Ishikawa (cell line): ENCODE measurements around the gene ZNF177.

Experiments
- CEBPB ChIP-seq: IDR thresholded peaks from 2 replicates; pipeline ENCODE4 v1.6.1; 2012
- RAD21 ChIP-seq: IDR thresholded peaks from 2 replicates; pipeline ENCODE4 v1.6.1; 2012; ENCODE audit warnings: low read depth
- ZBTB7A ChIP-seq: IDR thresholded peaks from 2 replicates; pipeline ENCODE4 v1.6.1; 2012; ENCODE audit warnings: low read depth
- TF ChIP-seq, protein P1 (sequence below): IDR thresholded peaks from 2 replicates; pipeline ENCODE4 v1.6.1; 2012; ENCODE audit warnings: low read depth, mild to moderate bottlenecking

DNA sequence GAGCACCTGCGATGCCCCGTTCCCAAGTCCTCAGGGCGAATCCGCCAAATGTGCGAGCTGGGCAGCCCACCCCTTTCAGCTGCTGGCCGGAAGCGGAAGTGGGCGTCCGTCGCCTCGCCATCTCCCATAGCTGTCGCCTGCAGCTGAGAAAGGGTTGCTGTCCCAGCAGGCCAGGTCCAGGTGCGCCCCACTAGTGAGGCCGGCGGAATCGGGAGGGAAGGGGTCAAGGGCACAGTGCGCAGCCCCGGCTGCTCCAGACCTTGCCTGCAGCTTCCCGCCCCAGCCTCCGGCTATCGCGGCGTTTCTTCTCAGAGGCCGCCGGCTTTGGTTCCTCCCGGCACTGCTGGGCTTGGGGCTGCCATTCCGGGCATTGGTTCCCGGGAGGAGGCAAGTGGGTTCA, at the start of gene ZNF177:
- TF ChIP-seq, protein P1, sequence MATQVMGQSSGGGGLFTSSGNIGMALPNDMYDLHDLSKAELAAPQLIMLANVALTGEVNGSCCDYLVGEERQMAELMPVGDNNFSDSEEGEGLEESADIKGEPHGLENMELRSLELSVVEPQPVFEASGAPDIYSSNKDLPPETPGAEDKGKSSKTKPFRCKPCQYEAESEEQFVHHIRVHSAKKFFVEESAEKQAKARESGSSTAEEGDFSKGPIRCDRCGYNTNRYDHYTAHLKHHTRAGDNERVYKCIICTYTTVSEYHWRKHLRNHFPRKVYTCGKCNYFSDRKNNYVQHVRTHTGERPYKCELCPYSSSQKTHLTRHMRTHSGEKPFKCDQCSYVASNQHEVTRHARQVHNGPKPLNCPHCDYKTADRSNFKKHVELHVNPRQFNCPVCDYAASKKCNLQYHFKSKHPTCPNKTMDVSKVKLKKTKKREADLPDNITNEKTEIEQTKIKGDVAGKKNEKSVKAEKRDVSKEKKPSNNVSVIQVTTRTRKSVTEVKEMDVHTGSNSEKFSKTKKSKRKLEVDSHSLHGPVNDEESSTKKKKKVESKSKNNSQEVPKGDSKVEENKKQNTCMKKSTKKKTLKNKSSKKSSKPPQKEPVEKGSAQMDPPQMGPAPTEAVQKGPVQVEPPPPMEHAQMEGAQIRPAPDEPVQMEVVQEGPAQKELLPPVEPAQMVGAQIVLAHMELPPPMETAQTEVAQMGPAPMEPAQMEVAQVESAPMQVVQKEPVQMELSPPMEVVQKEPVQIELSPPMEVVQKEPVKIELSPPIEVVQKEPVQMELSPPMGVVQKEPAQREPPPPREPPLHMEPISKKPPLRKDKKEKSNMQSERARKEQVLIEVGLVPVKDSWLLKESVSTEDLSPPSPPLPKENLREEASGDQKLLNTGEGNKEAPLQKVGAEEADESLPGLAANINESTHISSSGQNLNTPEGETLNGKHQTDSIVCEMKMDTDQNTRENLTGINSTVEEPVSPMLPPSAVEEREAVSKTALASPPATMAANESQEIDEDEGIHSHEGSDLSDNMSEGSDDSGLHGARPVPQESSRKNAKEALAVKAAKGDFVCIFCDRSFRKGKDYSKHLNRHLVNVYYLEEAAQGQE = no peak
- no peak for TF ChIP-seq RAD21
- no peak for TF ChIP-seq CEBPB
- no peak for TF ChIP-seq ZBTB7A
